Ectodermal cell (in vitro differentiated cells): ENCODE data around the gene LRRC8D.

ENCODE experiments used
- H3K27ac ChIP-seq: 2 replicates; pipeline ENCODE4 v1.7.0; 2013; ENCODE audit warnings: mild to moderate bottlenecking, low read depth, low read length; ENCODE audit not compliant: insufficient read depth, poor library complexity, severe bottlenecking
- H3K27me3 ChIP-seq: 2 replicates; pipeline ENCODE4 v1.7.0; 2013; ENCODE audit warnings: mild to moderate bottlenecking, low read length; ENCODE audit not compliant: insufficient read depth, control insufficient read depth, poor library complexity, severe bottlenecking
- H3K36me3 ChIP-seq: one replicate; pipeline ENCODE4 v1.7.0; 2013; ENCODE audit warnings: low read length; ENCODE audit not compliant: control insufficient read depth, insufficient read depth
- H3K4me1 ChIP-seq: one replicate; pipeline ENCODE4 v1.7.0; 2013; ENCODE audit warnings: low read length; ENCODE audit not compliant: control insufficient read depth, insufficient read depth
- H3K4me3 ChIP-seq: 2 replicates; pipeline ENCODE4 v1.7.0; 2013; ENCODE audit warnings: low read depth, low read length, control low read depth; ENCODE audit not compliant: insufficient read depth
- H3K9me3 ChIP-seq: 2 replicates; pipeline ENCODE4 v1.7.0; 2013; ENCODE audit warnings: mild to moderate bottlenecking, low read length, moderate library complexity; ENCODE audit not compliant: control insufficient read depth
- WGBS, 2 experiments: methylation state at CpG; one replicate each; pipeline ENCODE4 v1.1.7; 2013; ENCODE audit warnings: missing lambda C conversion rate in 2 of 2; 5-methylcytosine and 5-hydroxymethylcytosine counted together

Gene LRRC8D

DNA sequence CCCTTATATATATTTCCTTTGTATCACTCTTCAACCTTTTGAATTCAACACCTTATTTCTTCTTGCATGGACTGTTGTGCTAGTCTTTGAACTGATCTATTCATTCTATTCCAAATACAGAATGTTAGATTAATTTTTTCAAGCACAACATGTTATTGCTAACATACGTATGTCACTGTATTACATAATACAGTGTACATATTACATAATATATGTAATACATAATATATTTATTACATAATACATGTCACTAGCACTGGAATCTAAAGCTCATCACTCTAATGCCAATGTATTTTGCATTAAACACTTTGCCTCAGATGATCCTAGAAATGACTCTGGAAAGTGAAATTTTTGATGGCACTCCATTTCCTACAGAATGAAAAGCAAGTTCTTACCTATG, 59.8 kb downstream of the LRRC8D start:
- Histone ChIP-seq H3K9me3 (no peaks in the 10 kb centered on the region), H3K36me3 (peaks cover 12% of the 10 kb centered on the region), H3K4me1 (no peaks in the 10 kb centered on the region), H3K27me3 (no peaks in the 10 kb centered on the region), H3K27ac (no peak overlapping the region), H3K4me3 (no peak overlapping the region)
- WGBS, 2 experiments, result 100% methylated on average over 1 of the region's 1 CpG; no CpG with 5 or more reads in 1 of the 2 experiments

DNA sequence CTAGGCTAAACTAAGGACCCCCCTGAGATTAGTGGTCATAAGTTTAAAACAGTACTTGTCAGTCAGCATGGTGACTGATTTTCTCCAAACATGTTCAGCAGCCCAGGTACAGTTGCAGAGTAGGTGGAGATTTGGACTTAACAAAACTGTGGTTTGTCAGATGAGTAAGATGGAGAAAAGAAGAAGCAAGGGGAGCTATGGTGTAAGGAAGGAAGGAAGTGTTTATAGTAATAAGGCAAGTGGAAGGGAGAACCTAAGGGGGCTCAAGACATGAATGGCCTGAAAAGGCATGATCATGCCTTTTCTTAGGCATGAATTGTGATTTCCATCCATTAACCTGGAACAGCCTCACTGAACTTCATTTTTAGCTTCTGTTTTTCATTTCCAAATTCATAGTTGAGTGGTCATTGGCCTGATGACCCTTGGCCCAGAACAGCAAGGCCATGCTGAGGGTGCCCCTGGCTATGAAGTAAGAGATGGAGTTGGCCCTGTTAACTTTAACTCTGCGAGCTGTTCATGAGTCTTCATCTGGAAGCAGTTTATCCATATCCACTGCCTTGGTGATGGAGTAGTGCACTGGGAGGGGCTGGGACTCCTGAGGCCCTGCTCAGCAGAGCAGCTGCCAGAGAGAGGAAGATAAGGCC, 60.7 kb downstream of the LRRC8D start:
- WGBS, 2 experiments, result 100% methylated on average over 1 of the region's 1 CpG
- no peak overlapping the region for H3K4me3 ChIP-seq
- no peaks in the 10 kb centered on the region for H3K4me1 ChIP-seq
- peaks cover 12% of the 10 kb centered on the region for H3K36me3 ChIP-seq
- no peaks in the 10 kb centered on the region for H3K9me3 ChIP-seq
- H3K27me3 ChIP-seq, result no peaks in the 10 kb centered on the region
- H3K27ac ChIP-seq, result no peak overlapping the region

DNA sequence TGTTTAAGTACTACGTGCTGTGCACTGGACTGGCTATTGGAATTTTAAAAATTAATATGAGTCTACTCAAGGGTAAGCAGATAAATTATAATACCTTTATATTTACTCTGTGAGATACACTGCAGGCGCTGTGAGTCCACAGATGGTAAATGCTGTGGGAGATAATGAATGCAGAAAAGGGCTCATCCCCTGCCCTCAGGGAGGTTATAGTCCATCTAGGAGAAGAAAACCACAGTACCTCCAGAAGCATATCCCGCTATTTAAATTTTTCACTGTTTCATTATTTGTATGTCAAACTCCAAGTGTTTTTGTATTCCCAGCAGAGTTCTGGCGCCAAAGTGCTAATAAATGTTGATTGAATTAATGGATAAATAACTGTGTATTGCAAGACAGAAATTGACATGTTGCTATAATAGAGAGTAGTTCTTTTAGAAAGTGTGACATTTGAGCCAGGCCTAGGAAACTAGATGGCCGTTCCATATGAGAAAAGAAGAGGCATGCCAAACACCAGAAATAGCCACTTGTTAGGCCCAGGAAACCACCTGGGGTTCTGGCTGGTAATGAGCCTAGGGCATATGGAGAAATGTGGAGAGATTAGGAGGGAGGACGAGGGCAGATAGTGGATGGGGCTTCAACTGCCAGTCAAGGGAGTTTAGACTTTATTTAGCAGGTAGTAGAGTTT, 61.7 kb downstream of the LRRC8D start:
- H3K36me3 ChIP-seq, result peaks cover 12% of the 10 kb centered on the region
- H3K4me3 ChIP-seq, result no peak overlapping the region
- no peaks in the 10 kb centered on the region for H3K4me1 ChIP-seq
- no peaks in the 10 kb centered on the region for H3K9me3 ChIP-seq
- no peak overlapping the region for H3K27ac ChIP-seq
- 96 to 97% methylated on average over 4 to 5 of the region's 6 CpGs for WGBS, 2 experiments
- no peaks in the 10 kb centered on the region for H3K27me3 ChIP-seq

DNA sequence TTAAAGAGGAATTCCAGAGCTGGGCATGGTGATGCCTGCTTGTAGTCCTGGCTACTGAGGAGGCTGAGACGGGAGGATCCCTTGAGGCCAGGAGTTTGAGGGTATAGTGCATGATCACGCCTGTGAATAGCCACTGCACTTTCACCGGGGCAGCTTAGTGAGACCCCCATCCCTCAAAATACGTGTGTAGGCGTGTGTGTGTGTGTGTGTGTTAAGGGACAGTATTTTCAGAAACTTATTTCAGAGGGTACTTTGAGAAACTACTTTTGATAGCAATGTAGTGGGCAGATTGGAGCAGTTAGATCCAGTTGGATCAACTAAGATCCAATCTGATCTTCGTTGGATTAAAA, 62.2 kb downstream of the LRRC8D start:
- peaks cover 12% of the 10 kb centered on the region for H3K36me3 ChIP-seq
- 89% methylated on average over 6 of the region's 6 CpGs for whole genome bisulfite sequencing, 2 experiments

DNA sequence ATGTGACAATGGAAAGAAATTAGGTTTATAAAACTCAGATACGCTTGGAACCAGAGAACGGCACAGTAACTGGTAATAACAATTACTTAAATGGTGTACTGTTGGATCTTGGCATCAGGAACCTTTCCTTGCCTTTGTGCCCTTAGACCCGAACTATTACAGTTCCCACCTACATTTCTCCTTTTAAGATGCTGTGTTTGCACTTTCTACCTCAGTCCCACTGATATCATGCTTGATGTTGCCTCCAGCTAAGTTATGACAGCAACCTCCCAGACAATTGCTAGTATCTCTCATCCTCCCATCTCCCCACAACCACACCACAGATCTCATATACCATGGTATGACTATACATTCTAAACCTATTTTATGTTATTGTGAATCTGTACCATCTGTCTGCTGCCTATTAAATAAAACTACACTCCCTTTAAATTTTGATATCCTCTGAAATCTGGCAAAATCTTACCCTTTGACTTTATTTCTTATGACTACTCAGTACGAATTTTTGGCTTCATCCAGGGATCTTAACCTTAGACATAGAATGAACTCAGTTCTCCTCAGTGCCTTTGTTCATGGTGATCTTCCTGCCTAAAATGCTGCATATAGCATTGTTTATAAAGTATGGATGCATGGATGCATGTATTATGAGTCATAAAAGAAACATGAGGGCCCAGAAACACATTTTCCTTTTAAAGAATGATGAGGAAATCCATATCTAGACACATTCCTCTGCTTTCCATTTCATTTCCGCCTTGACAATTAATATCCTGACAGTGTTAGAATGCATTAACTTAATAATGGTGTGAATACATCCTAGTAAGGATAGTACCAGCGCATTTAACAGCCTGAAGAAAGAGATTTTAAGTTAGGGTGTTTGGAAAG, 64.1 kb downstream of the LRRC8D start:
- Histone ChIP-seq H3K36me3 (peaks cover 12% of the 10 kb centered on the region), H3K9me3 (no peaks in the 10 kb centered on the region), H3K4me1 (no peaks in the 10 kb centered on the region), H3K27me3 (no peaks in the 10 kb centered on the region), H3K4me3 (no peak overlapping the region), H3K27ac (no peak overlapping the region)
- WGBS, 2 experiments, result 95 to 98% methylated on average over 5 to 6 of the region's 6 CpGs

More for the DNA sequence above, 62.2 kb downstream of the LRRC8D start:
- Histone ChIP-seq H3K4me1 (no peaks in the 10 kb centered on the region), H3K4me3 (no peak overlapping the region), H3K9me3 (no peaks in the 10 kb centered on the region), H3K27ac (no peak overlapping the region), H3K27me3 (no peaks in the 10 kb centered on the region)

DNA sequence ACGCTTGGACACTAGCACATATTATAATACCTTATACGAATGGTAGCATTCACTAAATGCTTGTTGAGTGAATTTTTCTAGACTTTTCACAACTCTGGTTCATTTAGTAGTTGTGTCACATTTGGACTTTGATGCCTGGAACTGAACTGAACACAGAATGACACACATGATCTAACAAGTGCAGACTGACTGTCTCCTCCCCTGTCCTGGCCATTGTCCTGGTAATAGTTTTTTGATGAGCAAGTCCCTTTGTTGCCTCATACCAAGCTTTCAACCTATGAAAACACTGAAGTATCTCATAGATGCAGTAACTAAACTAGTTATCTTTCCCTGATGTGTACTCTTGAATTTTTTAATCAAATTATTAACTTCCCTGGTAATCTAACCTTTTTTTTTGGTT, 66.4 kb downstream of the LRRC8D start:
- H3K4me1 ChIP-seq, result no peaks in the 10 kb centered on the region
- no peak overlapping the region for H3K4me3 ChIP-seq
- no peaks in the 10 kb centered on the region for H3K9me3 ChIP-seq
- 93 to 100% methylated on average over 2 of the region's 2 CpGs for WGBS, 2 experiments
- H3K27me3 ChIP-seq, result no peaks in the 10 kb centered on the region
- H3K27ac ChIP-seq, result no peak overlapping the region
- H3K36me3 ChIP-seq, result no peaks in the 10 kb centered on the region

GRCh38 chr1:89887713-89888112, 66.9 kb downstream of the LRRC8D start:
- Histone ChIP-seq H3K4me1 (no peaks in the 10 kb centered on the region), H3K9me3 (no peaks in the 10 kb centered on the region), H3K4me3 (no peak overlapping the region), H3K36me3 (no peaks in the 10 kb centered on the region), H3K27ac (no peak overlapping the region), H3K27me3 (no peaks in the 10 kb centered on the region)
- 86 to 93% methylated on average over 1 of the region's 1 CpG for WGBS, 2 experiments

DNA sequence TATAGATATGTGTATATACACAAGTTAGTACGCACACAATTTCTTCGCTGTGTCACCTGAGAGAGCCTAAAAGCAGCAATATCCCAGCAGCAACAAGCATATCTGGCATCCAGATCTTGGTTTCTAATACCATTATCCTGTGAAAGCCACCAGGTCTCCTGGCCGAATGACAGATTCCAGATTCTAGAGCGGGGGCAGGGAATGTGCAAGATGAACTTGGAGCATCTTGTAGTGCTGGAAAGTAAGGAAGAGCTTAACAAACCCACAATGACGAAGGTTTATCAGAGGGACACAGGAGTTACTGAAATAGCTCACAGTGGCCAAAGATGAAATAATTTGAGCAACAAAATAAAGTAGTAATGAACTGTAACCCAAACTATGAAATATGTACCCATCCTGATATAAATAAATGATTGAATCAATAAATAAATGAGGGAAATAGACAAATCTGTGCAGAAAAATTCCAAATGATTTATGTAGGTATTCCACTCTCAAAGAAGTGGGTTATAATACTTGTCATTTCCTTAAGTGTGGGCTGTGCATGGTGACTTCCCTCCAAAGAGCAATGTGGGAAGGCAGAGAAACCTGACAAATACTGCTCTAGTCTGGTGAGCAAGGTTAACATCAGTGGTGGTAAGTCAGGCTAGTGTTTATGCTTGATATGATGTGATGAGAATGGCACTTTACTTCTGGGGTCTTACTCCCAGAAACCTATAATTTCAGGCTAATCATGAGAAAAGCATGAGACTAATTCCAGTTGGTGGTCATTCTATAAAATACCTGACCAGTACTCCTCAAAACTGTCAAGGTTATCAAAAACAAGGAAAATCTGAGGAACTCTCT, 67.9 kb downstream of the LRRC8D start:
- H3K27ac ChIP-seq, result no peak overlapping the region
- no peaks in the 10 kb centered on the region for H3K27me3 ChIP-seq
- H3K36me3 ChIP-seq, result no peaks in the 10 kb centered on the region
- H3K4me3 ChIP-seq, result no peak overlapping the region
- no peaks in the 10 kb centered on the region for H3K4me1 ChIP-seq
- no peaks in the 10 kb centered on the region for H3K9me3 ChIP-seq
- WGBS, 2 experiments, result 94 to 96% methylated on average over 5 of the region's 5 CpGs

DNA sequence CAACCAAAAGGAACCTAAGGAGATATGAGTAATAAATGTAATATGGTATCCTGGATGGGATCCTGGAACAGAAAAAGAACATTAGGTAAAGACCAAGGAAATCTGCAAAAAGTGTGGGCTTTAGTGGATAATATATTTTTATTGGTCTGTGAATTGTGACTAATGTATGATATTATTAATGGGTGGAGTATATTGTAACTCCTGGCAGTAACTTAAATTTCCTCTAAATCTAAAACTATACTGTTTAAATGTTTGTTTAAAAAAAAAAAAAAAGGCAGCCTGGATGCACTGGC, 68.4 kb downstream of the LRRC8D start:
- Histone ChIP-seq H3K9me3 (no peaks in the 10 kb centered on the region), H3K27me3 (no peaks in the 10 kb centered on the region), H3K36me3 (no peaks in the 10 kb centered on the region), H3K27ac (no peak overlapping the region), H3K4me1 (no peaks in the 10 kb centered on the region), H3K4me3 (no peak overlapping the region)
